ENCODE measurements around the gene SFTPD. TPM values are rescaled to one million over a fixed set of nuclear protein-coding genes. Genes with fewer than 3 reads are reported as not detected.
"Not testable (repeated sequence)": the region's sequence is repeated elsewhere in the genome, so short reads cannot be mapped to it uniquely, and the experiment has no call there.

SFTPD gene
- total RNA-seq = not detected in 2 replicates

DNA sequence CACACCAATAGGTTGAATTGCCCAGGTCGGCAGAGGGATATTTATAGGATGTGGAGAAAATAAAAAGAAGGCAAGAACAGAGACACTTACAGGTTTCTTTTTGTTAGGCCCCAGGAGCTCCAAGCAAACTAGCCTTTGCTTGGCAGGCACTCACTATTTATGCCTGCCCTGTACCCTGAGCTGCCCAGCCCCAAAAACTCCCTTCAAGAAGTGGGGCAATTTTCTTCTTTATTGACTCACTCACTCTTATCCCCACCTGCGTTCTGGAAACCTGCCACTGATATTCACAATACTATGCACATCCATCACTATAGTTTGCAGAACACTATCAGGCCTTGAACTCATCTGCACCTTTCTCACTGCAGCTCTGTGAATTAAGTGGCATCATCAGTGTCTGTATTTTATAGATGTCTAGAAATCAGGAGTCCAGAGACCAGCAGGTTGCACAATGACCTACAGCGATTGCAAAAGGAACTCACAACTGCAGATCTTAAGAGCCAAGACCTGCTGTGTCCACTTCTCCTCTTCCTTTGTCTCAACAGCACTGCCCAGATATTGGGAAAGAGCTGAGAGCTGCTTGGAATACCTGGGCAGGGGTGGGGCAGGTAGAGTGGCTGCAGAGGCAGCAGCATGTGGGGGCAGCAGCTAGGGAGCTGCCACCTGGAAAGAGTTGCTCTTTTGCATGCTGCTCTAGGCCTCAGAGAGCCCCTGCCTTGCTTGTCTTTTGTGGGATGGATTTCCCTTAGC is at the start of gene SFTPD:
SFTPD (minus strand) TSS at position 130 of the 747 bp plus-strand sequence. CDS start 2,446 bp downstream, outside the sequence.
- no peak for DNase-seq (ENCODE audit: low read depth)
- TF ChIP-seq, protein P1, sequence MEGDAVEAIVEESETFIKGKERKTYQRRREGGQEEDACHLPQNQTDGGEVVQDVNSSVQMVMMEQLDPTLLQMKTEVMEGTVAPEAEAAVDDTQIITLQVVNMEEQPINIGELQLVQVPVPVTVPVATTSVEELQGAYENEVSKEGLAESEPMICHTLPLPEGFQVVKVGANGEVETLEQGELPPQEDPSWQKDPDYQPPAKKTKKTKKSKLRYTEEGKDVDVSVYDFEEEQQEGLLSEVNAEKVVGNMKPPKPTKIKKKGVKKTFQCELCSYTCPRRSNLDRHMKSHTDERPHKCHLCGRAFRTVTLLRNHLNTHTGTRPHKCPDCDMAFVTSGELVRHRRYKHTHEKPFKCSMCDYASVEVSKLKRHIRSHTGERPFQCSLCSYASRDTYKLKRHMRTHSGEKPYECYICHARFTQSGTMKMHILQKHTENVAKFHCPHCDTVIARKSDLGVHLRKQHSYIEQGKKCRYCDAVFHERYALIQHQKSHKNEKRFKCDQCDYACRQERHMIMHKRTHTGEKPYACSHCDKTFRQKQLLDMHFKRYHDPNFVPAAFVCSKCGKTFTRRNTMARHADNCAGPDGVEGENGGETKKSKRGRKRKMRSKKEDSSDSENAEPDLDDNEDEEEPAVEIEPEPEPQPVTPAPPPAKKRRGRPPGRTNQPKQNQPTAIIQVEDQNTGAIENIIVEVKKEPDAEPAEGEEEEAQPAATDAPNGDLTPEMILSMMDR (IDR thresholded peaks at IDR 0.05; ENCODE audit: insufficient read depth, low read length, poor library complexity, severe bottlenecking) = no peak
- H3K36me3 ChIP-seq (ENCODE audit: control insufficient read depth, insufficient read depth, low read length) = no peaks in the 10 kb centered on the region
- peaks cover 5% of the 10 kb centered on the region for H3K27me3 ChIP-seq (ENCODE audit: control insufficient read depth, insufficient read depth, low read length)
- H3K4me3 ChIP-seq (ENCODE audit: low read depth, low read length) = no peak within 1 kb of the TSS

DNA sequence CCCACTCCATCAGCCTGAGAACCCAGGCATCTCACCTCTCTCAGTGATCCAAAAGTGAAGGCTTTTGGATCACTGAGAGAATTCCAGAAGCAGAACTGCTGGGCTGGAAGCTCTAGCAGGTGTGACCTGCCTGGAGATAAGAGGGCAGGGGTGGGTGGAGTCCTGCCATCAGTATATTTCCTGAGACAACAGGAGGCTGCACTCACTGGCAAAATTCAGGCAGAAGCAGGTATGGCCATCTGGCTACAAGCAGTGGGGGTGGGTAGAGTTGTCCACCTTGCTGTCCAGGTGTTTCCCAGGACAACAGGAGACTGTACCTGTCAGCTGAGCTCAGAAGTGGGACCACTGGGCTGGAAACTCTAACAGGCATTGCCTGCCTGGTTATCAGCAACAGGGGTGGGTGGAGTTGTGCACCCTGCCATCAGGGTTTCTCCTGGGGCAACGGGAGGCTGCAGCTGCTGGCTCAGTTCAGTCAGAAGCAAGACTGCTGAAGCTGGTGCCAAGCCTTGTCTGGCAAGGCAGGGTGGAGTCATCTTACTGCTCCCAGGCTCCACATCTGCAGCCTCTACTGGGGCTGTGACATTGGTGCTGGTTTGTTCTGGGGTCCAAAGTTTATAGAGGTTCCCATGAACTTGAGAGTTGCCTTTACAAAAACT is 47.2 kb upstream of the SFTPD start:
- TF ChIP-seq, protein P1 (IDR thresholded peaks at IDR 0.05; ENCODE audit: insufficient read depth, low read length, poor library complexity, severe bottlenecking) = no peak
- Histone ChIP-seq H3K27me3 (ENCODE audit: control insufficient read depth, insufficient read depth, low read length) (no peaks in the 10 kb centered on the region), H3K4me3 (ENCODE audit: low read depth, low read length) (no peak overlapping the region), H3K36me3 (ENCODE audit: control insufficient read depth, insufficient read depth, low read length) (no peaks in the 10 kb centered on the region)
- no peak for DNase-seq (ENCODE audit: low read depth)

- TF ChIP-seq, protein P1 (IDR thresholded peaks at IDR 0.05; ENCODE audit: insufficient read depth, low read length, poor library complexity, severe bottlenecking) = no peak
- Histone ChIP-seq H3K27me3 (ENCODE audit: control insufficient read depth, insufficient read depth, low read length) (no peaks in the 10 kb centered on the region), H3K36me3 (ENCODE audit: control insufficient read depth, insufficient read depth, low read length) (no peaks in the 10 kb centered on the region), H3K4me3 (ENCODE audit: low read depth, low read length) (no peak overlapping the region)
- DNase-seq (ENCODE audit: low read depth) = no peak
Measured at GRCh38 chr10:79994556-79994955, 45.7 kb upstream of the SFTPD start.

DNA sequence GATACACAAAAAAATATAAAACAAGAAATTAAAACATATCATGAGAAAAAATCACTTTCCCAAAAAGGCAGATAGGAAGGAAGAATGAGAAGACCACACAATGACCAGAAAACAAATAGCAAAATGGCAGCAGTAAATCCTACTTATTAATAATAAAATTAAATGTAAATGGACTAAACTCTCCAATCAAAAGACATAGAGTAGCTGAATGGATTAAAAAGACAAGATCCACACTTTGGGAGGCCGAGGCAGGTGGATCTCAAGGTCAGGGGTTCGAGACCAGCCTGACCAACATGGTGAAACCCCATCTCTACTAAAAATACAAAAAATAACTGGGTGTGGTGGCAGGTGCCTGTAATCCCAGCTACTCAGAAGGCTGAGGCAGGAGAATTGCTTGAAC is 39.3 kb upstream of the SFTPD start:
- H3K4me3 ChIP-seq (ENCODE audit: low read depth, low read length); H3K27me3 ChIP-seq (ENCODE audit: control insufficient read depth, insufficient read depth, low read length); H3K36me3 ChIP-seq (ENCODE audit: control insufficient read depth, insufficient read depth, low read length); DNase-seq (ENCODE audit: low read depth): not testable (repeated sequence)

- DNase-seq (ENCODE audit: low read depth); H3K36me3 ChIP-seq (ENCODE audit: control insufficient read depth, insufficient read depth, low read length); H3K4me3 ChIP-seq (ENCODE audit: low read depth, low read length): not testable (repeated sequence)
- H3K27me3 ChIP-seq (ENCODE audit: control insufficient read depth, insufficient read depth, low read length) = peaks cover 13% of the 10 kb centered on the region
Measured at GRCh38 chr10:79986661-79987060, 37.8 kb upstream of the SFTPD start.

DNA sequence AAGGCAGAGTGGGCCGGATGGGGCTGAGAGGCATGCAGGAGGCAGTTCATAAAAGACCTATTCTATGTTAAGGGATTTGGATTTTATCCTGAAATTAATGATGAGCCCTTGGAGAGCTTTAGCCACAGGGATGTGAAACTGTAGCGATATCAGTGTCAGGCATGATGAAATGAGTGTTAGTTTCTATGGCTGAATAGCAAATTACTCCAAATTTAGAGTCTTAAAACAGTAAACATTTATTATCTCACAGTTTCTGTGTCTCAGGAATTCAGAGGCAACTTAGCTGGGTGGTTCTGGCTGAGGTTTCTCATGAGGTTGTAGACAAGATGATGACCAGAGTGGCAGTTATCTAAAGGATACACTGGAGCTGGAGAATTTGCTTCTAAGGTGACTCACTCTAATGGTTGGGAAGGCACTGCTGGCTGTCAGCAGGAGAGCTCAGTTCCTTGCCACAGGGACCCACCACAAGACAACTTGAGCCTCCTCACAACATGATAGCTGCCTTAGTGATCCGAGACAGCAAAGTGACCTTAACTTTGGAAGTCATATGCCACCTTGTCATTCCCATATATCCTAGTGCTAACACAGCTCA is 36.7 kb upstream of the SFTPD start:
- no peak for DNase-seq (ENCODE audit: low read depth)
- Histone ChIP-seq H3K36me3 (ENCODE audit: control insufficient read depth, insufficient read depth, low read length) (no peaks in the 10 kb centered on the region), H3K4me3 (ENCODE audit: low read depth, low read length) (no peak overlapping the region), H3K27me3 (ENCODE audit: control insufficient read depth, insufficient read depth, low read length) (peaks cover 13% of the 10 kb centered on the region)
- TF ChIP-seq, protein P1 (IDR thresholded peaks at IDR 0.05; ENCODE audit: insufficient read depth, low read length, poor library complexity, severe bottlenecking) = no peak
